CD4-positive, alpha-beta T cell treated with Interleukin-4 for 1 hour (primary cell): ENCODE measurements around the gene ZFAND6.
A peak's percentile ranks its signal among the peaks of the same experiment; 100 is the strongest.

ENCODE experiments used
- DNase-seq, 2 donors: peaks; one replicate each; pipeline ENCODE4 v3.0.0-alpha.2; 2020 to 2022

Gene ZFAND6

DNA sequence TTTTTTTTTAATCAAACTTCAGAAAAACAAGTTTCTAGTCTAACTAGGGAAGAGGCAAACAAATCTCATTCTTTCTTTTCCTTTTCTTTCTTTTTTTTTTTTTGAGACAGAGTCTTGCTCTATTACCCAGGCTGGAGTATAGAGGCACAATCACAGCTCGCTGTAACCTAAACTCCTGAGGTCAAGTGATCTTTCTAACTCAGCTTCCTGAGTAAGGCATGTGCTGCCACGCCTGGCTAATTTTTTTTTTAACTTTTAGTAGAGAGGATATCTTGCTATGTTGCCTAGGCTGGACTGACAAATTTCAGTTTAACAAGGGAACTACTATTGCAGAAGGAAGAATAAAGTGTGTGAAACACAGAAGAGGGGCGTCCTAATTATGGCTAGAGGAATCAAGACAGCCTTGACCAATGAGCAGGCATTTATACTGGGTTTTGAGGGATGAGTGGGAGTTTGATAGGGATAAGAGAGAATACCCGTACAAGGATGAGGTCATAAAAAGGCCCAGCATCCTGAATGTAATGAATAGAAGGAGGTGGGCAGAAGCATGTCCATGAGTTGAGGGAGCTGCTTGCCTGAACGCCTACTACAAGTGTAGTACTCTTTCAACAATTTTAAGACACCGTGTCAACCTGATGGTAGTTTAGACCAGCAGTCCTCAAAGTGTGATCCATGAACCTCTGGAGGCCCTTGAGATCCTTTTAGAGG lies 6.7 kb upstream of the ZFAND6 start:
- no peak for DNase-seq

DNA sequence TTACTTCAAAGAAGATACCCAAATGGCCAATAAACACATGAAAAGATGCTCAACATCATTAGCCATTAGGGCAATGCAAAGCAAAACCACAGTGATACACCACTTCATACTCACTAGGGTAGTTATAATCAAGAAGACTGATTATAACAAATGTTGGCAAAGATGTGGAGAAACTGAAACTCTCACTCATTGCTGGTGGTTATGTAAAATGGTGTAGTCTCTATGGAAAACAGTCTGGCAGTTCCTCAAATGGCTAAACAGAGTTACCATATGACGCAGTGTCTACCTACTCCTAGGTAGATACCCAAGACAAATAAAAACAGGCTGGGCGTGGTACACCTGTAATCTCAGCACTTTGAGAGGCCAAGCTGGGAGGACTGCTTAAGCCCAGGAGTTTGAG lies 3.5 kb upstream of the ZFAND6 start:
- DNase-seq, result no peak

GRCh38 chr15:80058044-80058443 lies 1.4 kb upstream of the ZFAND6 start:
- DNase-seq, result no peak

DNA sequence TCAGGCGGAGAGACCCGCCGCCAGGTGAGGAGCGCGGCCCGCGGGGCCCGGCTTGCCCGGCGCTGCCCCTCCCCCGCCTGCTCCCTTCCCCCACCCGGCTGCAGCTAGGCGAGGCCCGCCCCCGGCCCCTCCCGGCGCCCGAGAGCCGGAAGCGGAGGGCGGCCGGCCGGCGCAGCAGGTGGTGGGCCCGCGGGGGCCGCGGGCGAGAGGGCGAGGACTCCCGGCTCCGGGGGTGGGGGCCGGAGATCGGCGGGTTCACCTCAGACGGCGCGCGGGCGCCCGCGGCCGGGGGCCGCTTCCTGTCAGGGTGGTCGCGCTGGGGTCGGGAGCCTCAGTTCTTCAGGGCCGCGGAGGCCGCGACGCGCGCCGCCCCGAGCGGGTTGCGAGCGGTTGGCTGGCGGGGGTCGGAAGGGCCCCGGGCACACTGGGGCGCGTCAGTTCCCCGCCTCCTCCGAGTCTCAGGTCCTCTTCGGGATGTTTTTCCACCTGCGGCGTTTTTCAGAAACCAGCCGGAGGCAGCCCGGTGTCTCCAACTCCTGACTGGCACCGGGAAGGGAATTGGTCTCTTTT lies 395 bp downstream of the ZFAND6 start:
- DNase-seq, result no peak

DNA sequence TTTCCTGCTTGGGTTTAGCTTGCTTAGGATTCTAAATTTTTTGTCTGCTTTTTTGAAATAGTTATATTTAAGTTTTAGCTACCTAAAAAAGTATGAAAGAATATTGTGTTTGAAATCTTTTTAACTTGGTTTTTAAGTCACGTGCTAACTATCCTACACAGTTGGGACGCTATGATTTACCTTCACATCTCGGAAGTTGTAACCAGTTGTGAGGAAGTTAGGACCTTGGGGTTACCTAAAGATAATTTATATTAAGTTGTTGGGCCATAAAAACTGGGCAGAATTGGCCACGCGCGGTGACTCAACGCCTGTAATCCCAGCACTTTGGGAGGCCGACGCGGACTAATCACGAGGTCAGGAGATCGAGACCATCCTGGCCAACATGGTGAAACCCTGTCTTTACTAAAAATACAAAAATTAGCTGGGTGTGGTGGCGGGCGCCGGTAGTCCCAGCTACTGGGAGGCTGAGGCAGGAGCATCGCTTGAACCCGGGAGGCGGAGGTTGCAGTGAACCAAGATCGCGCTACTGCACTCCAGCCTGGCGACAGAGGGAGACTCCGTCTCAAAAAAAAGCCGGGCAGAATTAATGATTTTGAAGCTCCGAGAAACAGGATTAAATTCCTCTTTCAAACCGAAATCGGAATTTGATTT lies 1.0 kb downstream of the ZFAND6 start:
- peak; percentile 27 to 29 for DNase-seq

DNA sequence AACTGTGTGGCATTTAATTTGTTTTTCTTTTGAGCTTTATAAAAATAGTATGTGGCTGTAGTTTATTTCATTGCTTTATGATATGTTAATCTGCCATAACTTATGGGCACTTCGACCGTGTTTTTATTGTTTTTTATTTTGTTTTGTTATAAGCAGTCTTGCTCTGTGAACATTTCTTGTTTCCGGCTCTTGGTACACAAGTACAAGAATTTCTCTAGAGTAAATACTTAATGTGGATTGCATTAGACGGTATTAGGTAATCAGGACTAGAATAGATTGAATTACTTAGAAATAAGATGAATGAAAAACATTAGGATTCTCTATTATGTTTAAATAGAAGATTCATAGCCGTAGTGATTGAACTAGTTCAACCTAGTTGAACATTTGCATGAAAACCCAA lies 2.1 kb downstream of the ZFAND6 start:
- DNase-seq, result no peak

DNA sequence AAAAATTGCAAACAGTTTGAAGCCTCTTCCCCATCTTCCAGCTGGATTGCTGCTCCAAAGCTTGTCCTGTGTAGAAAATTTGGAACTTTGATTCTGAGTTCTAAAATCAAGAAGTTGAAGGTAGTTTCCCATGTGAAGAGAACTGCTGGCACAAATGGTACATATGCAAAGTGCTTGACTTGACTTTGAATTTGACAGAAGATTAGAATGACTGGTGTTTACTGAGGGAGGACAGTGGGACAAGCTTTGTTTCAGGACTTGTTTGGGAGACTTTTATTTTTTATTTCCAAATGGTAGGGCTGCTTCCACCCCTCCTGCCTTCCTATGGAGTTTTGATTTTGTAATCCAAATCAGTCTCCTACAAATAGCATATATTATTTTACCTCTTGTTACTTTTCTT lies 7.4 kb downstream of the ZFAND6 start:
- DNase-seq, result no peak

- DNase-seq, result no peak
These were observed 9.1 kb downstream of the ZFAND6 start for GRCh38 chr15:80068578-80068977.

GRCh38 chr15:80070840-80071239 lies 11.4 kb downstream of the ZFAND6 start:
- DNase-seq, result no peak

GRCh38 chr15:80071652-80072051 lies 12.2 kb downstream of the ZFAND6 start:
- no peak for DNase-seq

DNA sequence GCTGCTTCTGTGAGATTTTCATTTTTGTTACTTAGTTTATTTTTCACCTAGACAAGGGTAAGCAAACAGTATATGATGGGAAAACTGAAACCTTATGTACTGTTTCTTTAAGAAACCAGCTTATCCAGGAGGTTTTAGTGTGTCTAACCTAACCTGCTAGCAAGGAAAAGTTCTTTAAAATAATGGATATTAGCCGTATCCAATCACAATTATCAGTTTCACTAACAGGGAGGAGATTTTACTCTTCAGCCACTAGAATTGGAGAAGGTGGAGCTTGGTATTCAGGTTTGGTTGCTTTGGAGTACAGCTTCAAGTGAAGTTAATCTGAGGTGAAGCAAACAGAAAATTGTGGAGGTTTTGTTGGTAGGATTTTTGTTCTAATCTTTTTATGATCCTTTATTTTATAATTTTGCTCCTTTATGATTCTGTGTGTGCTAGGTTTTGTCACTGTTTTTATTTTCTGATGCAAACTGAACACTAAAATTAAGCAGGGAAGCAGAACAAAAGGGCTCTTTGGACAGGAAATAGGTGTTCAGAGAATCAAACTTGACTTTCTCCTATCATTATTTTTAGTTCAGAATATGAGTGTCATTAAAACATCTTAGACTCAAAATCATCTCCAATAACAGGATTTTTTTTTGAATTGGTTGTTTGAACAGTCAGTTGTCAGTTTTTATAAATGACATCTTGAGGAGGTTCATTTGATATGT lies 13.0 kb downstream of the ZFAND6 start:
- peak in 1 of 2 donors; percentile 77 for DNase-seq

GRCh38 chr15:80073197-80073596 lies 13.7 kb downstream of the ZFAND6 start:
- no peak for DNase-seq

GRCh38 chr15:80076321-80077318 lies 17.1 kb downstream of the ZFAND6 start:
- no peak for DNase-seq

GRCh38 chr15:80081390-80081789 lies 21.9 kb downstream of the ZFAND6 start:
- DNase-seq, result peak in 1 of 2 donors; percentile 29

- DNase-seq, result no peak
These were observed 27.6 kb downstream of the ZFAND6 start for GRCh38 chr15:80087104-80087503.

DNA sequence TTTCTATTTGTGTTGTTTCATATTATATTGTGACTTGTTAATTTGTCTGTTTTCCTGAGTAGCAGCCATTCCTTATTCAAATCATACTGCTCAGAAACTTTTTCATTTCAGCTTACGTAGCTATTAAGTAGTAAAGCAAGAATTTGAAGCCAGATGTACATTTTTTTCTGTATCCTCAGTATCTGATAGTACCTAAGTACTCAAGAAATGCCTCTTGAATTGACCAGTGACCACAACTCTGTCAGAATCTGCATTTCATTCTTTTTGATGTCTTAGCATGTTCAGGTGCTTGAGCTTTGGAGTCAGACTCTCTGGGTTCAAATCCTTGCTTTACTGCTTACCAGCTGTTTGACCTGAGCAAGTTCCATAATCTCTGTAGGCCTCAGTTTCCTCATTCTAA lies 30.6 kb downstream of the ZFAND6 start:
- DNase-seq, result no peak

DNA sequence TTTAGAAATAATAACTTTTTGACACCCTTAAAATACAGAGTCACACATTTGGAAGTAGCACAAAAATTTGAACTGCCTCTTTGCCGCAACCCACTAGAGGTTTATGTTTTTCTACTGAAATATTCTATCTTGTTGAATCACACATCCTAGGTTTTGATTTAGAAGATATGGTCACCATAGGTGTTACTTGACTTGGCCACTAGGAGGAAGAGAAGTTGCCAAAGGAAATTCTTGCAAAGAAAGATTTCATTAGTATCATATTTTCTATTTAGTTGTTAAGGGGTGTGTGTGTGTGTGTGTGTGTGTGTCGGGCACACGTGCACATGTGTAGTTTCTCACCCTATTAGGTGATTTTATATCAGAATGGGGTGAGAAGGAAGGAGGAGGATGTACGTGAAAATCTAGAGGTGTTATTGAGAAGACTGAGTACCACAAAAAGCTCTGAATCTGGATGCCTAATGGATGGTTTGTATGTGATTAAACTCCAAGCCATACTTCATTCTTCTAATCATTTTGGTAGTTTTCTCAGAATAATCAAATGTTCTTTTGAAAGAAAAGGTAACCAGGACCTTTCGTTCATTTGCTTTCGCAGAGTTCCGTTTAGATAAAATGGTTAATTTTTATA lies 31.5 kb downstream of the ZFAND6 start:
- peak in 1 of 2 donors; percentile 18 for DNase-seq

GRCh38 chr15:80093854-80094418 lies 34.5 kb downstream of the ZFAND6 start:
- DNase-seq, result no peak

- no peak for DNase-seq
These were observed 36.0 kb downstream of the ZFAND6 start for GRCh38 chr15:80095511-80095910.

- DNase-seq, result no peak
These were observed 36.5 kb downstream of the ZFAND6 start for GRCh38 chr15:80095969-80096368.

- DNase-seq, result no peak
These were observed 38.9 kb downstream of the ZFAND6 start for GRCh38 chr15:80098341-80098740.

DNA sequence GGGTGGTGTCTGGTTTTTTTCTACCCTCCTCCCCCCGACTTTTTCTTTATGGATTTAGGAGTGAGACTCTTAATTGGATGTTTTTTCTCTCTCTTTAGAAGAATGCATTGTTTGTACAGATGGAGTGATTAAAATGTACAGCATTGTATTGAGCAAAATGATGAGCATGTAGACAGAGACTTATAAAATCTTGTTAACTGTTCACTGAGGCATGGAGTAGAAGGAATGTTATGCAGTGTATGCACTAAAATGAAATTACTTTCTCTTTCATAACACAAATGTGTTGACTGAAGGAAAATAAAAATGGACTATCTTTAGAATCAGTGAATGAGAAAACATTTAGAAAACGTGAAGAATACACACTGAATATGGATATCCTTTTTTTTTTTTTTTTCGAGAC lies 39.8 kb downstream of the ZFAND6 start:
- DNase-seq, result no peak
